Measurements from ENCODE around the gene BZW2. TPM values are rescaled to one million over a fixed set of nuclear protein-coding genes. Genes with fewer than 3 reads are reported as not detected.

BZW2 gene
- total RNA-seq = 10 to 100 TPM; 51.3 to 61.2 TPM

DNA sequence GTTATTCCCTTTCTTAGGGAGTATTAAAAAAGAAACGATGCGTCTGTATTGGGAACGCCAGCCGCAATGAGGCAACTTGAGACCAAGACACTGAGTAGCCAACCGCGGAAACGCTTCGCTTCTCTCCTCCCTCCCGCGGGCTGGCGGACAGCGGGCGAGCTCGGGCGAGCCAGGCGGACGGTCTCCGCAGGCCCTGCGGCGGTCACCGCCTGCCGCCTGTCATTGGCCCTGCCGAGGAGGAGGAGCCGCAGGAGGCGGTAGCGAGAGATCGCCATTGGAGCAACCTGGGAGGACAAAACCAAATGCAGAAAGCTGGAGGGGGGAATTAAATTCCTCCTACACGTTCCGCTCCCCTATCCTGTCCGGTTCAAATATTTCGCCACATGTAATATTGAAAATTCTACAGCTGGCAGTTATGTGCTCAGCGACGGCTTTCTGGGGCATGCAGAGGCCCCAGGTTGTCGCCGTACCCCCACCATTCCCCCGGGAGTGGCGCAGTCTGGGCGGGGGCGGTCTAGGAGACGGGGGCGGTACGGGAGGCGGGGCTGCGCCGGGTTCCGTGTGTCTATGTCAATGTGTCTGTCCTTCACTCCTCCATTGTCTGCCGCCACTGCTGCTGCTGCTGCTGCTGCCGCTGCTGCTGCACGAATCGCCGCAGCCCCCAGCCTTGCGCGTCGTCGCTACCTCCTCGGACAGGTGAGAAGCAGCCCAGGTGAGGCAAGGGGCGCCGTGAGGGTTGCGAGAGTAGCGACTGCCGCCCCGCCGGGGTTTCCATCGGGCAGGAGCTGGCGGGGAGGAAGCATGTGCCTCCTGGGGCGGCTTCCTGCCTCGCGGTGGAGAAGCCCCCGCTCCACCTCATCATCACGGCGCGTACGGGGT, at the start of gene BZW2, which contains the start of gene ANKMY2:
Gene BZW2, plus strand, starts transcription at position 589 of the 879 bp plus-strand sequence. CDS start 19,263 bp downstream, outside the sequence.
Gene ANKMY2, minus strand, starts transcription at position 162 of the 879 bp plus-strand sequence. CDS start 181 bp downstream, outside the sequence.
- CTCF ChIA-PET = interaction anchor here (0.7 to 0.8 kb wide), 2 partner anchors 13 to 20 kb away, joined by 3 read pairs; no protein-coding TSS in a partner anchor

DNA sequence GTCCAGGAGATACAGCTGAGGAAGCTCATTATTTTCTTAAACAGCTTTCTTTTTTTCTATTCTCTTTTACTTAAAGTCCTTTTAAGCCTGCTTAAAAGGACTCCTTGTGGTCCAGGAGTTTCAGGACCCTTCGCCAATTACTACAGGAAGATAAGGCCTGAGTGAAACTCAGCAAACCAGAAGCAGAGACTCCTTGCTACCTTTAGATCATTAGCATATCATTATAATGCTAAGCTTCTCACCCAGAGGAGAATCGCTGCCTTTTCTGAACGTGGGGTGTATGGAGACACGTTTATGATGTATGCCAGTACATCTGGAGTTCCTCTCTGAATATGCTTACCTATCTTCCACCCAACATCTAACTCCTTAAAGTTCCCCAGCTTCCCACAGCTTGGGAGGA, 48.0 kb upstream of the BZW2 start:
- H3K4me3 Mint-ChIP-seq = no peak overlapping the region
- no peaks in the 10 kb centered on the region for H3K4me1 Mint-ChIP-seq
- H3K27me3 Mint-ChIP-seq = no peaks in the 10 kb centered on the region
- no peak for DNase-seq
- ChIA-PET POLR2A (no interaction called here), CTCF (interaction anchor here (0.9 to 1.2 kb wide), 3 partner anchors 10 to 1172 kb away, joined by 3 to 6 read pairs (median 6); no protein-coding TSS in a partner anchor)
- H3K9me3 Mint-ChIP-seq = no peaks in the 10 kb centered on the region
- no peak overlapping the region for H3K27ac Mint-ChIP-seq
- peaks cover 7% of the 10 kb centered on the region for H3K36me3 Mint-ChIP-seq (ENCODE audit: low read depth)

More for the DNA sequence above, at the start of gene BZW2, which contains the start of gene ANKMY2:
- Mint-ChIP-seq H3K36me3 (ENCODE audit: low read depth) (peaks cover 12% of the 10 kb centered on the region), H3K27me3 (no peaks in the 10 kb centered on the region), H3K27ac (peak within 1 kb of the TSS; percentile 96), H3K9me3 (no peaks in the 10 kb centered on the region), H3K4me3 (peak within 1 kb of the TSS; percentile 93), H3K4me1 (peaks cover 48% of the 10 kb centered on the region)
- POLR2A ChIA-PET = interaction anchor here (0.6 kb wide), 1 partner anchor 22 kb away, joined by 3 read pairs; no protein-coding TSS in a partner anchor
- DNase-seq = peak; percentile 94

DNA sequence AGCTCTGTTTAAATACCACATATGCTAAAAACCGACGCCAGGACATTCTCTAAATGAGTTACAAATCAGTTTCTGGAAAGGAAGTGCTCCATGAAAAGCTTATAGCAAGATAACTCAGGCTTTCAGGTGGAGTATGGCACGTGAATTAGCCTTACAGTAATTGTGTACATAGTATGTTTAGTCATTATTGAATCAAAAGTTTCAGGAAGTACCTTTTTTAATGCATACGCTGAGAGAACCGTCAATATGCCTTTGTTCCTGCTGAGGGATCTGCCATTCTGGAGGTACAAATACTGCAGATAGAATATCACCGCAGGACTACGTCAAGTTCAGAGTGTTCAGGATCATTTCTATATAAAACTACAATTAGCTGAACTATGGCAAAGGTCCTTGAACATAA, 46.1 kb upstream of the BZW2 start:
- no peaks in the 10 kb centered on the region for H3K9me3 Mint-ChIP-seq
- H3K36me3 Mint-ChIP-seq (ENCODE audit: low read depth) = peaks cover 10% of the 10 kb centered on the region
- H3K4me1 Mint-ChIP-seq = no peaks in the 10 kb centered on the region
- H3K27me3 Mint-ChIP-seq = no peaks in the 10 kb centered on the region
- no peak for DNase-seq
- CTCF ChIA-PET = no interaction called here
- POLR2A ChIA-PET = no interaction called here
- no peak overlapping the region for H3K4me3 Mint-ChIP-seq
- H3K27ac Mint-ChIP-seq = no peak overlapping the region

DNA sequence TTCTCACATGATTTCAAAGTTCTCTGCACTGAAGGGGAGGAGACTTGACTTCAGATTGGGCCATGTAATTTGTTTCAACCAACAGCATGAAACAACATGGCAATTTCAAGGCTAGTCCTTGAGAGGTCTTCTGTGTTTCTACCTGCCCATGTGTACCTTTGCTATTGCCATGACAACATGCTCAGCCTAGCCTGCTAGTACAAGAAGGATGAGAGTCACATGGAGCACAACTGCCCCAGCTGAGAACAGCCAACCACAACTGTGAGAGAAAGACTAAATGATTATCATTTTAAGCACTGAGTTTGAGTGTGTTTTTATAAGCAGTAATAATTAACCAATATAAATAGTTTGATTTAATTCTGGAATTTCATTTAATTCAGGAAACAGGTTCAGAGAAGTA, 42.3 kb upstream of the BZW2 start:
- Mint-ChIP-seq H3K9me3 (no peaks in the 10 kb centered on the region), H3K36me3 (ENCODE audit: low read depth) (peaks cover 12% of the 10 kb centered on the region), H3K4me3 (no peak overlapping the region), H3K27ac (no peak overlapping the region), H3K4me1 (no peaks in the 10 kb centered on the region), H3K27me3 (no peaks in the 10 kb centered on the region)
- ChIA-PET POLR2A (no interaction called here), CTCF (no interaction called here)
- DNase-seq = no peak

DNA sequence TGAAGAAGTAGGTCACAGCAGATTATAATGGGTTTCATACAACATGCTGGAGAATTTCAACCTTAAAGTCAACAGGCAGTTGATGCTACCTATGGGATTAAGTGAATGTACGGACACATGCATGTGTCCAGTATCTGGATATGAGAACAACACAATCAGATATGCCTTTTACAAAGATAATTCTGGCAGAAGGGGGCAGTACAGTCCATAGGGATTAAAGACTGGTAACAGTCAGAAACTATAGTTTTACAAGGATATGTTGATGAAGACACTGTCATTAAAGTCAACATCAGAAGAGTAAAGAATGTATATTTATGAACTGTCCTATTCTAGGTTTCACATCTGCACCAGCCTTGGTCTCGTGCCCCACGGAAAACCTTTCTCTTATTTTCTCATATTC, 41.9 kb upstream of the BZW2 start:
- no peaks in the 10 kb centered on the region for H3K9me3 Mint-ChIP-seq
- H3K27me3 Mint-ChIP-seq = no peaks in the 10 kb centered on the region
- H3K4me3 Mint-ChIP-seq = no peak overlapping the region
- POLR2A ChIA-PET = no interaction called here
- CTCF ChIA-PET = no interaction called here
- no peak for DNase-seq
- peaks cover 12% of the 10 kb centered on the region for H3K36me3 Mint-ChIP-seq (ENCODE audit: low read depth)
- no peaks in the 10 kb centered on the region for H3K4me1 Mint-ChIP-seq
- no peak overlapping the region for H3K27ac Mint-ChIP-seq

DNA sequence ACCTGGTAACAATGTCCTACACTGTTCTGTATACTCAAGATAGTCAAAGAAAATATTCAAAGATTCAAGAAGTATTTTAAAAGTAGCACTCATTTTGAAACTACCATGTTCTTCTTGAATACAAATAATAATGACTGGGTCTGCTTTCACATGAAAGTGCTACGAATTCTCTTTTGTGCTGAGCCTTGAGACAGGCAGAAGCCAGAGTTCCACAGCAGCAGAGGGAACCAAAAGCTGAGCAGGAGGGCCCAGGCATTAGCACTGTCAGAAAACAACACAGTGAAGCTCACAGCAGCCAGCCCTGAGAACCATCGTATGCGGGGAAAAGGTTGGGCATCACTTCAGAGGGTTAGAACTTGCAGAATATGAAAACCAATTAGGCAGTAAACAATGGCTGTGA, 39.3 kb upstream of the BZW2 start:
- H3K36me3 Mint-ChIP-seq (ENCODE audit: low read depth) = peaks cover 9% of the 10 kb centered on the region

GRCh38 chr7:16609842-16610450, 36.0 kb upstream of the BZW2 start:
- H3K27me3 Mint-ChIP-seq = no peaks in the 10 kb centered on the region
- H3K36me3 Mint-ChIP-seq (ENCODE audit: low read depth) = peaks cover 4% of the 10 kb centered on the region
- no peaks in the 10 kb centered on the region for H3K9me3 Mint-ChIP-seq
- H3K4me1 Mint-ChIP-seq = peaks cover 3% of the 10 kb centered on the region
- ChIA-PET POLR2A (no interaction called here), CTCF (interaction anchor here (1.2 kb wide), 1 partner anchor 144 kb away, joined by 3 read pairs; the partner anchor contains the start of gene TSPAN13)
- H3K27ac Mint-ChIP-seq = no peak overlapping the region
- DNase-seq = no peak
- no peak overlapping the region for H3K4me3 Mint-ChIP-seq

More for the DNA sequence above, 39.3 kb upstream of the BZW2 start:
- Mint-ChIP-seq H3K4me3 (no peak overlapping the region), H3K9me3 (no peaks in the 10 kb centered on the region), H3K27me3 (no peaks in the 10 kb centered on the region), H3K27ac (peak overlapping the region; percentile 33), H3K4me1 (peaks cover 3% of the 10 kb centered on the region)
- ChIA-PET CTCF (interaction anchor here (0.6 kb wide), 1 partner anchor 9 kb away, joined by 4 read pairs; no protein-coding TSS in a partner anchor), POLR2A (no interaction called here)
- no peak for DNase-seq

DNA sequence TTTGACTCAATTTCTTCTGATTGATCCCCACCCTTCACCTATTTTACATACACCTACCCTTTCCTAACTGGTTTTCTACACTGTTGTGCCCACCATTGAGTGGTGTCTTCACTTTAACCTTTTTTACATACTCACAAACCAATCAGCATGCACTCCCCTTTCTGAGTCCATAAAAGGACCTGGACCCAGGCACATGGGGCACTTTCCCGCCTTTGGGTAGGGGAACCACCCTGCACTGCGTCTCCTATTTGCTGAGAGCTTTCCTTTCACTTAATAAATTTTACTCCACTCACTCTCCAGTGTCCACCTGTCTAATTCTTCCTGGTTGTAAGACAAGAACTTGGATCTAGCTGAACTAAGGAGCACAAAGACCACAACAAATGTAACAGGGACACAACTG, 34.3 kb upstream of the BZW2 start:
- Mint-ChIP-seq H3K27me3 (no peaks in the 10 kb centered on the region), H3K4me1 (peaks cover 3% of the 10 kb centered on the region), H3K36me3 (ENCODE audit: low read depth) (peaks cover 9% of the 10 kb centered on the region), H3K4me3 (no peak overlapping the region), H3K27ac (no peak overlapping the region), H3K9me3 (no peaks in the 10 kb centered on the region)
- POLR2A ChIA-PET = no interaction called here
- DNase-seq = no peak
- CTCF ChIA-PET = no interaction called here

GRCh38 chr7:16615228-16615627, 30.8 kb upstream of the BZW2 start:
- no peak for DNase-seq
- Mint-ChIP-seq H3K36me3 (ENCODE audit: low read depth) (peaks cover 20% of the 10 kb centered on the region), H3K27me3 (no peaks in the 10 kb centered on the region), H3K4me3 (no peak overlapping the region), H3K4me1 (peaks cover 7% of the 10 kb centered on the region), H3K9me3 (no peaks in the 10 kb centered on the region), H3K27ac (no peak overlapping the region)
- ChIA-PET CTCF (interaction anchor here (0.6 to 1.0 kb wide), 2 partner anchors 8 to 37 kb away, joined by 3 to 4 read pairs; no protein-coding TSS in a partner anchor), POLR2A (no interaction called here)

DNA sequence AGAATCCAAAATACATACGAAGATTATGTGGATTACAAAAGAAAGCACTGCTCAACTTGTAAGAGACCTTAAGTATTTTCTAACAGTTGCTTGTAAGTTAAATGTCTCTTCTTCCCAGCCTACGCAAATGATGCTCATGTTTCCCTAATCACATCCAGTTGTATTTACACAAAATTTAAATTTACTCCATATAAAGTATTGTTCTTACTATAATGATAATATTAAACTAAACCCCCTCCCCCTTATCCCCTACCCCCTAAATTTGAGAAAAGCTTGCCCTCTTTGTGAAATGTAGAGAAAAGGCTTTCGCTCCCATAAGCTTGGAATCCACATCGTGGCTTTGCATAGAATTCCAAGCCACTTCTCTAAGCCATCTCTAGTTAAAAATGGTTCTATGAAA, 29.9 kb upstream of the BZW2 start:
- ChIA-PET POLR2A (no interaction called here), CTCF (no interaction called here)
- Mint-ChIP-seq H3K9me3 (no peaks in the 10 kb centered on the region), H3K27me3 (no peaks in the 10 kb centered on the region), H3K4me3 (no peak overlapping the region), H3K27ac (no peak overlapping the region), H3K36me3 (ENCODE audit: low read depth) (peaks cover 20% of the 10 kb centered on the region), H3K4me1 (peaks cover 9% of the 10 kb centered on the region)
- DNase-seq = no peak

DNA sequence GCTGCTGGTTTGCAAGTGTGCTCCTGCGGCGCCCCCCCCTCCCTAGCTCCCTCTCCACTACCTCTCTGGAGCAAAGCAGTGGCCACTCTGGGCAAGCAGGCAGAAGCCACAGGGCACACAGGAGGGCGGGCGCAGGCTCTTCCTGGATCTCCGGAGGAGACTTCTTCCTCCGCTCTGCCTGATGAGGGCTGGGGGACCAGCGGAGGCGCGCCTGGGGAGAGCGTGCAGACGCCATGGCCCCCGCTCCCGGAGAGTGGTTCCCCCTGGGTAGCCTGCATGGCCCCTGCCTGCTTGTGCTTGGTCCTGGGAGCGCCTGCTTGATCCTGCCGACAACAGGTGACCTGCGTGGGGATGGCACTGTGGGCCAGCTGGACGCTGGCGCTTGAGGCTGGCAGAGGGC, 29.4 kb upstream of the BZW2 start:
- no peak overlapping the region for H3K27ac Mint-ChIP-seq
- H3K27me3 Mint-ChIP-seq = no peaks in the 10 kb centered on the region
- no peaks in the 10 kb centered on the region for H3K9me3 Mint-ChIP-seq
- CTCF ChIA-PET = interaction anchor here (1.1 kb wide), 1 partner anchor 7 kb away, joined by 3 read pairs; no protein-coding TSS in a partner anchor
- no peak overlapping the region for H3K4me3 Mint-ChIP-seq
- H3K36me3 Mint-ChIP-seq (ENCODE audit: low read depth) = peaks cover 22% of the 10 kb centered on the region
- POLR2A ChIA-PET = no interaction called here
- peaks cover 9% of the 10 kb centered on the region for H3K4me1 Mint-ChIP-seq
- DNase-seq = no peak

DNA sequence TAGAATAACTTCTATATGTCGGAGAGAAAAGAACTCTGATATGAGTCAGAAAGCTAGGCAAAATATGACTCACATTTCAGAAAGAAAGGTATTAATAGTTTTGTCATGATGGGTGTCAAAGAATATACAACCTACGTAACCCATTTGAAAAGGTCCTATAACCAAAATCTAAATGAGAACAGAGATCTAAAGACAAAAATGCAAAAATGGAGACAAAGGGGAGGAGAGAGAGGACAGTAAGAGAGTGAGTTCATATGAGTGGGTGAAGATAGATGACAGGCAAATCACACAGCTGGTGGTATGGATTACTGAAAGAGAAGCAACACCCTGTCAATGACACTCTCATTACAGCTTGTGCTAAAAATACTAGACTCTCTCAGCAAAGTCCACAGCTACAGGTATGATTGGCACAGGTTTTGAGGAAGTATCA, 26.0 kb upstream of the BZW2 start:
- H3K9me3 Mint-ChIP-seq = no peaks in the 10 kb centered on the region
- H3K36me3 Mint-ChIP-seq (ENCODE audit: low read depth) = peaks cover 22% of the 10 kb centered on the region
- no peak overlapping the region for H3K4me3 Mint-ChIP-seq
- CTCF ChIA-PET = no interaction called here
- no peak for DNase-seq
- H3K27ac Mint-ChIP-seq = no peak overlapping the region
- no peaks in the 10 kb centered on the region for H3K27me3 Mint-ChIP-seq
- peaks cover 9% of the 10 kb centered on the region for H3K4me1 Mint-ChIP-seq
- POLR2A ChIA-PET = no interaction called here

- POLR2A ChIA-PET = no interaction called here
- Mint-ChIP-seq H3K9me3 (no peaks in the 10 kb centered on the region), H3K4me1 (no peaks in the 10 kb centered on the region), H3K27me3 (no peaks in the 10 kb centered on the region), H3K27ac (no peak overlapping the region), H3K4me3 (no peak overlapping the region), H3K36me3 (ENCODE audit: low read depth) (peaks cover 5% of the 10 kb centered on the region)
- no peak for DNase-seq
- CTCF ChIA-PET = interaction anchor here (1.5 kb wide), 1 partner anchor 19 kb away, joined by 3 read pairs; the partner anchor contains the start of genes ANKMY2 and BZW2
Observed at GRCh38 chr7:16626388-16626787, 19.6 kb upstream of the BZW2 start.
